Activated CD4-positive, CD25-positive, alpha-beta regulatory T cell treated with anti-CD3 and anti-CD28 coated beads, Interleukin-2, amount 50 U/mL, for 16 hours (primary cell): Measurements from ENCODE around the gene SH3PXD2A.
"Not testable (repeated sequence)": the region's sequence is repeated elsewhere in the genome, so short reads cannot be mapped to it uniquely, and the experiment has no call there.

Experiments
- DNase-seq: peaks from one replicate; pipeline ENCODE4 v3.0.0-alpha.2; 2020; ENCODE audit warnings: low read depth, low spot score

SH3PXD2A gene

DNA sequence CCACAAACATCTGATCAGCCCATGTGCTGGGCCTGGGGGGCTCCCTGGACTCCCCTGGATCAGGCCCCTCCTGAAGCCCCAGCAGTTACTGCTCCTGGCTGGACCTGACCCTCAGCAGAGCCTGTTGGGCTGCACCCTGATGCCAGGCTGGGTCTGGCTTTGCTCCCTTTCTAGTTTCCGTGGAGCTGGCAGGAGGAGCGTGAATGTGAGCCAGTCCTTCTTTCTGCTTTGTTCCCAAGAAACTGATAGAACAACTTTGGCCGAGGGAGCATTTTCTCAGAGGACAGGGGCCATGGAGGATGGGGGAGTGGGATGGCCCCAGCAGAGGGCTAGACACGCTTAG is 233.6 kb downstream of the SH3PXD2A start:
- DNase-seq, result no peak

DNA sequence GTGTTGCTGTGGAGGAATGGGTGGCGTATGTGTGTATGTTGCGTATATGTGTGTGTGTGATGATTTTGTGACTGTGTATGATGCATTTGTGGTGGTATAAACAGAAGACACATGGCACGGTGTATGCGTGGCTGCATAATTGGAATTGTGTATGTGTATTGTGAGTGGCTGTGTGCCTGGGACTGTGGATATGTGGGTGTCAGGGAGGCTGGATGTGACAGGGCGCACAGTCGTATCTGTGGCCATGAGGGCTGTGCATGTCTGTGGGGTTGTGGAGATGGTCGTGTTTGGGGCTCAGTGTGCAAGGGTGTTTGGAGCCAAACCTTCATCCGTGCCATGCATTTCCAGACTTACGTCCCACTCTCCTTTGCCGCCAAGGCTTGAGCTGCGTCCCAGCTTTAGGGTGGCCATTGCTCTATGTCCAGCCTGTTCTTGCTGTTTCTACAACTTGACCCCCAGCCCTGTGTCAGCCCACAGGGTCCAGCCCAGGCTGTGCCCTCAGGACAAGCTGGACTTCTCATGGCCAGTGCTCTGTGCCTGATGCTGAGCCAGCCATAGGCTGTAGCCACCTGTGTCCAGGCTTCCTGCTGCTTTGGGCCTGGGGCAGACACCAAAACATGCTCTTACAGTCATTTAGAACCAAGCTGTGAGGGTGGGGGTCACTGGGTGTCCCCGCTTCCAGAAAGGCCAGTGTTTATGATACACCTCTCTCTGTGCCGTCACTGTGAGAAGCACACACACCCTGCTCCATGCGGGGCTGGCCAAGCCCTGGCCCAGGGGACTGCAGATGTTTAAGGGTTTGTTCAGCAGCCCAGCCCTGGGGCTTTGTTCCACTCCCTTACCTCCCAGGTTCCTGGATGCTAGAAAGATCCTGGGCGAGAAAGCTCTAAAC is 234.2 kb downstream of the SH3PXD2A start:
- no peak for DNase-seq

GRCh38 chr10:103620352-103620740 is 235.0 kb downstream of the SH3PXD2A start:
- DNase-seq, result no peak

DNA sequence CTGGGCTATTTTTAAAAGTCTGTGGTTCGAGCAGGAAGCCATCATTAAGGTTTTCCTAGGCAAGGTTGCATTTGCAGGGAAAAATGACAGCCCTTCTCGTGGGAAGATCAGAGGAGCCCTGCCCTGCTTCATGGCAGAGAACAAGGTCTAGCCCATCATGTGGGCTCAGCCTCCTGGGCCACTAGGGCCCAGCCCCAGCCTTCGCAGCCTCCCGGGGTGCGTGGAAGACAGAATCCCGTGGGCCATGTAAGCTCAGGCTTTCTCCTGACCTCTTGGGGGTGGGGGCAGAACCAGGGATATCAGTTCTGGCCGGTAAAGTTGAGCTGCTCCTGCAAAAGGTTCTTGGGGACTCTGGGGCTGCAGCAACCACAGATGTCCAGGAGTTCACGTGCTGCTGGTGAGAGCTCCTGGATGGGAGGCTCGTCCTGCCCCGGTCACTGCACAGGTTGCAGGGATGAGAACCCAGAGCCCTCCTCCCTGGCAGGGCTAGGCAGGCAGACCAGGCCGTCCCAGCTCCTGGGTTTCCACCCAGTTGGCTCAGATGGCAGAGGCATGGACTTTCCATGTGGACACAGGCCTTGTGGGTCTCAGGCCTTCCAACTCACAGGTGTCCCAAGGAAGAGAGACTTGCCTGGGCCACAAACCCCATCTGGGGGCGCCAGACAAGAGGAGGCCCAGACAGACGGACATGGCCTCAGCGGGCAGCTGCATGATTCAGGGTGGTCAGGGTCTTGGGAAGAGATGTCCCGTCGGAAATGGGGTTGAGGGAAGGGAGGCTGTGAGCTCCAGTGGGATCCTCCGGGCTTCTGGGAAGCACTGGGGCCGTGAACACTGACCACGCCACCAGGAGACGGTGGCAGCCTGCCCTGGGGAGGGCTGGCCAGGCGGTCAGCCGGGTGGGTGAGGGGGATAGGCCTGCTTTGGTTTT is 235.7 kb downstream of the SH3PXD2A start:
- no peak for DNase-seq

DNA sequence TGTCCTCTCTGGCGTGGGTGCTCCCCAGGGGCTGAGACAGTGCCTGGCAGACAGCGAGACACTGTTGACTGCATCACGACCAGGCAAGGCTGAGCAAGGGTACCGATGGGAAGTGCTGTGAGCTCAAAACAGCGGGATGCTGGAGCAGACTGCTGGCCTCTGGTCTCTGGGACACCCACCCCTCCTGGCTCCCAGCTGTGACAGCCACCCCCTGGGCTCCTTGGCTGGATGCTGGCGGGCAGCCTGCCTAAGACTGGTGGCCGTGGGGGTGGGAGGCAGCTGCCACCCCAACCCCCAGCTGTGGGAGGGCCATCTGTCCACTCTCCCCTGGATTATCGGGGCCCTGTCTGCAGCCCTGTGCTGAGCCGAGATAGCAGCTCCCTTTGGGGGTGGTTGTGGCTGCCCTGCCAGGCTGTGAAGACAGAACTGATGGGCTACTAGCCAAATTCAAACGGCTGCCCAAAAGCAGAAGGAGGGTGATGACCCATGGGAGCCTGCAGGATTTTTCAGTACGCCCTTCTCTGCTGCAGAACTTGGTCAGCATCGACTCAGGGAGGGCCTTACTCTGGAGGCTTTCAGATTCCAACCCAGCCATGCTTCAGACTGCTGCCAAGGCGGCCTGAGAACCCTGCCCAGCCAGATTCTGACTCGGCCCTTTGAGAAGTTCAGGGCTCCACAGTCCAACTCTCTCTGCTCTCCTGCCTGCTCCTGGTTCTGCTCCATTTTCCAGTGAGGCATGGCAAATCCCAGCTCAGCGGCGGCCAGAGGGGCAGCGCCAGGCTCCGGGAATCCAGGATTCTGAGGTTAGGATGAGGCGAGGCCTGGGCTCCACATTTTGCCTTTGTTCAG is 236.6 kb downstream of the SH3PXD2A start:
- DNase-seq, result no peak

DNA sequence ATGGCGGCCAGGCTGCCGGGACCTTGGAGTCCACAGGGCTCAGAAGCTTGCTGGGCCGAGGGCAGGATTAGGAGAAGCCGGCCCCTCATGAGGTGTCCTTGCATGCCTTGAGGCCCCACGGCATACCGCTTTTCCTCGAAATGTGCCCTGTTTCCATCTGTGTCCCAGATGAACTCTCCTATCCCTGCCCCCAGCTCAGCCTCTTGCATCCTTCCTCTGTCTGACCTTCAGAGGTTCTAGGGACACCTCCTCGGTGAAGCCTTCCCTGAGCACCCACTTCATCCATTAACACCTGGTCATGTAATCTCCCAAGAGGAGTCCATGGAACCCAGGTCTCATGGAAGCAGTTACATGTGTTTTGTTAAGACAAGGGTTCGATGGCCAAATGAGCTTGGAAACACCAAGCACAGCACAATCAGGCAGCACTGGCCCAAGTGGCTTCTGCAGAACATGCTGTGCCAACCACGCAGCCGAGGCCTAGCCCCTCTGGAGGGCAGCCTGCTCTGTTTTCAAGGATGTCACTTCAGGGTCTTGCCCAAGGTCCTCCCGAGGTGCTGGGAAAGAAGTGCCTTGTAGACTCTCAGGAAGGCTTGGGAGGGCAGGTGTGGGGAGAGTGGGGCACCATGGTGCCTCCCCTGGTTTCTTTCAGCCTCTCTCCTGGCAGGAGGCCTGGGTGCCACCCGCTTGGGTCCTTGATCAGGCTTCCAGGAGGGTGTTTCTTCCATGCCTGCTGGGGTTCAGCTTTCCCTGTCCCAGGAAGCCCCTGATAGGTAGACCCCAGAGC is 237.6 kb downstream of the SH3PXD2A start:
- DNase-seq, result no peak

GRCh38 chr10:103616705-103617601 is 238.4 kb downstream of the SH3PXD2A start:
- DNase-seq, result no peak

DNA sequence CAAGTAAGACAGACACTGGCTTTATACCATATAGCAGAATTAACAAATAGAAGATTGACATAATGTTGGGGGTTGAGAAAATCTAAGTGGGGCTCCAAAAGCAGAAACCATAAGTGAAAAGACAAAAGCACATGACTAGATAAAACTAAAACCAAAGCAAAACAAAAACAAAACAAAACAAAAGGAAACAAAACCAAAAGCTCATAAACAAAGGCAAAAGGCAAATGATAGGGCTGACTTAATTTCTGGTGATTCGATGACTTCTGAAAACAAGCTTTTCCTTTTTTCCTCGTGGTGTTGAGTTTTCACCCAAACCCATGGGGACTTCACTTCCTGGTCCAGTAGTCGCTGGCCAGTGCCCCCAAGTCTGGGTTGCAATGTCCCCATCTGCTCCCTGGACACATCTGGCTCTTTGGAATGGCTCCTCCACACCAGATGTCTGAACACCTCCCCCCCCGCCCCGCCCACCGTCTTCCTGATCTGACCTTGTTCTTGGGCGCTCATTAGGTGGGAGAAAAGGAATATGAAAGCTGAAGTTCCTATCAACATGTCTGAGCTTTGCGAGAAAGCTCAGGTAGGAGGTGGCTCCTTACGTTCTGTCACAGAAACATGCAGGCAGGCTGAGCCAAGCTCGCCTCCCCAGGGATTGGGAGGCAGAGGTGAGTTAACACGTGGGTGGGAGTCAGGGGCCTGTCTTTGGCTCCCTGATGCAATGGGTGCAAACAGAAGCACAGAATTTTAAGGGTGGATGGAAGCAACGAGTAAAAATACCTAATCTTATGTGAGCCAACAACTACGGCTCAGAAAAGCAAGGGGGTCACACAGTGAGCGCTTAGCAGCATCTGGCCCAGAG is 240.8 kb downstream of the SH3PXD2A start:
- no peak for DNase-seq

GRCh38 chr10:103613616-103614015 is 241.8 kb downstream of the SH3PXD2A start:
- no peak for DNase-seq

- DNase-seq, result no peak
Observed at GRCh38 chr10:103612462-103613365, 242.7 kb downstream of the SH3PXD2A start.

GRCh38 chr10:103610921-103611511 is 244.4 kb downstream of the SH3PXD2A start:
- no peak for DNase-seq

DNA sequence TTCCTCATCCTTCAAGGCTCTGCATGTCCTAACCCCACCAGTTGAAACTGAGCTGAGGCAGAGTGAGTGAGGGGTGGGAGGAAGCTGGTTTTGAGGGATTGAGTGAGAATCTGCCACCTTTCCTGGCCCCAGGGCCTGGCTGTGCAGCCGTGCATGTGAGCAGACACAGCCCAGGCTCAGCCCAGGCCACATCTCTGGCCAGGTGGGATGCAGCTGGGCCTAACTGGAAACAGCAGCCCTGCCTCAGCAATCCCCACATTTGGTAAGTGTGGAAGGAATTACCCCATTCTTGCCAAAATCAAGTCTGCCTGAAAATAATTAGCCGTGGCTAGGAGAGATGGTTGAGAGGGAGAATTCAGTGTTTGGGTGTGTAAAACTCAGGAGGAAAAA is 245.3 kb downstream of the SH3PXD2A start:
- DNase-seq, result no peak

DNA sequence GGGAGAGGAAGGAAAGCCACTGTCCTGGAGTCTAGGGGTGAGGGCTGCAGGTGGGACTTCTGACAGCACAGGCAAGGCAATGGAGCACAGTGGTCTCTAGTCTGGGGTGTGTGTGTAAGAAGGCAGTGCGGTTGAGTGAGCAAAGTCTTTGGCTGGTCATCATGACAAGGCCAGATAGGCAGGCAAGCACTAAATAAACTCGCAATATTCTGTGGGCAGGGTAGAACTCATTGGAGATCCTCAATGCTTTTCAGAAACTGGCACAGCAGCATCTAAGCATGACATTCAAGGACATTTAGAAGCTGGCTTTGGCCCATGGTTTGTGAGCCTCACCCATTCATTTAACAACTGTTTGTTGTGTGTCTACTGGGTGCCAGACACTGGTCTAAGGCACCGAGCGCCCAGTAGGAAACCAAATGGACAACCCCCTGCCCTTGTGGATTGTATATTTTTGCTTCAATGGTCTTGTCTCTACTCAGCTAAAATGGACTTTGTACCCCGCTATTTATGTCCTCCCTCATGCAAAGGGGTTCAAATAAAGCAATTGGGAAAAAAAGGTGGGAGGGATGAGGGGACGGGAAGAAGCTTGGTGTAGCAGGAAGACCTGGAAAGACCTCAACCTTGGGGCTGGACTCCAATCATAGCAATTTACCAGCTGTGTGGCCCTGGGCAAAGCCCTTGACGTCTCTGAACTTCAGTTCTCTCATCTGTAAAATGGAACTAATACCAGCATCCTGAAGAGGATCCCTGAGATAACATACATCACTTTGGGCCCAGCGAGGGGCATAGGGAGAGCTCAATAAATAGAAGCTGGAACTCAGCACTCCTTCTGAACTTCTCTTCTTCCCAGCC is 245.9 kb downstream of the SH3PXD2A start:
- no peak for DNase-seq

DNA sequence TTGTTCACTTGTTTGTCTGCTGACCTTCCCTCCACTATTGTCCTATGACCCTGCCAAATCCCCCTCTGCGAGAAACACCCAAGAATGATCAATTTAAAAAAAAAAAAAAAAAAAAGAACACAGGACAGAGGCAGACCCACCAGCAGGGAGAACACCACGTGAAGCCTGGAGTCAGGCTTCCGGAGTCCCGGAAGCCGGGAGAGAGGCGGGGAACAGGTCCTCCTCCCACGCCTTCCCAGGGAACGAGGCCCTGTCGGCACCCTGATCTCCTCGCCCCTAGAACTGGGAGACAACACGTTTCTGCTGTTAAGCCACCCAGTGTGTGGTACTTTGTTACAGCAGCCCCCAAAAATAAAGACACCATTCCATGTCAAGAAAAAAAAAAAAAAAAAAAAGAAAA is 247.3 kb downstream of the SH3PXD2A start:
- not testable (repeated sequence) for DNase-seq

GRCh38 chr10:103607051-103607450 is 248.3 kb downstream of the SH3PXD2A start:
- not testable (repeated sequence) for DNase-seq

- not testable (repeated sequence) for DNase-seq
Observed at GRCh38 chr10:103606097-103606438, 249.3 kb downstream of the SH3PXD2A start.
